ENCODE data around the gene NLGN2. TPM values are rescaled to one million over a fixed set of nuclear protein-coding genes. Genes with fewer than 3 reads are reported as not detected.

The NLGN2 gene
- total and polyA plus RNA-seq, 2 experiments from 2014 or later, result 4.3 to 7.2 TPM

- H2AFZ ChIP-seq, result no peak overlapping the region
Observed at GRCh38 chr17:7448461-7448860, 40.8 kb downstream of the NLGN2 start.

GRCh38 chr17:7459961-7460545 is 52.4 kb downstream of the NLGN2 start:
- no peaks in the 10 kb centered on the region for H3K9me3 ChIP-seq (ENCODE audit: low read depth)
- no peak overlapping the region for H3K4me2 ChIP-seq
- 90% methylated on average over 3 of the region's 3 CpGs for WGBS (ENCODE audit: low lambda C conversion rate, missing lambda C conversion rate)
- no peak for DNase-seq (ENCODE audit: low spot score)
- H3K79me2 ChIP-seq, result no peaks in the 10 kb centered on the region
- H3K4me1 ChIP-seq (ENCODE audit: insufficient read depth), result no peaks in the 10 kb centered on the region
- H2AFZ ChIP-seq, result no peak overlapping the region
- H3K27ac ChIP-seq, result no peak overlapping the region
- TF ChIP-seq EZH2phosphoT487 (IDR thresholded peaks at IDR 0.05; ENCODE audit: low read depth, severe bottlenecking, unreplicated experiment) (no peak), EZH2 (IDR thresholded peaks at IDR 0.05; ENCODE audit: borderline replicate concordance) (no peak)
- TF ChIP-seq, protein P1, sequence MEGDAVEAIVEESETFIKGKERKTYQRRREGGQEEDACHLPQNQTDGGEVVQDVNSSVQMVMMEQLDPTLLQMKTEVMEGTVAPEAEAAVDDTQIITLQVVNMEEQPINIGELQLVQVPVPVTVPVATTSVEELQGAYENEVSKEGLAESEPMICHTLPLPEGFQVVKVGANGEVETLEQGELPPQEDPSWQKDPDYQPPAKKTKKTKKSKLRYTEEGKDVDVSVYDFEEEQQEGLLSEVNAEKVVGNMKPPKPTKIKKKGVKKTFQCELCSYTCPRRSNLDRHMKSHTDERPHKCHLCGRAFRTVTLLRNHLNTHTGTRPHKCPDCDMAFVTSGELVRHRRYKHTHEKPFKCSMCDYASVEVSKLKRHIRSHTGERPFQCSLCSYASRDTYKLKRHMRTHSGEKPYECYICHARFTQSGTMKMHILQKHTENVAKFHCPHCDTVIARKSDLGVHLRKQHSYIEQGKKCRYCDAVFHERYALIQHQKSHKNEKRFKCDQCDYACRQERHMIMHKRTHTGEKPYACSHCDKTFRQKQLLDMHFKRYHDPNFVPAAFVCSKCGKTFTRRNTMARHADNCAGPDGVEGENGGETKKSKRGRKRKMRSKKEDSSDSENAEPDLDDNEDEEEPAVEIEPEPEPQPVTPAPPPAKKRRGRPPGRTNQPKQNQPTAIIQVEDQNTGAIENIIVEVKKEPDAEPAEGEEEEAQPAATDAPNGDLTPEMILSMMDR (IDR thresholded peaks at IDR 0.05; ENCODE audit: poor library complexity), result no peak
- H3K4me3 ChIP-seq, result no peak overlapping the region
- no peaks in the 10 kb centered on the region for H4K20me1 ChIP-seq (ENCODE audit: insufficient read depth, poor library complexity, severe bottlenecking)
- H3K9me2 ChIP-seq (replicated peaks; ENCODE audit: insufficient read depth), result no peaks in the 10 kb centered on the region
- H3K27me3 ChIP-seq, result no peaks in the 10 kb centered on the region
- no peaks in the 10 kb centered on the region for H3K36me3 ChIP-seq (replicated peaks; ENCODE audit: insufficient read depth, low read depth)

More at GRCh38 chr17:7448461-7448860, 40.8 kb downstream of the NLGN2 start:
- Histone ChIP-seq H3K27ac (no peak overlapping the region), H3K79me2 (no peaks in the 10 kb centered on the region), H3K4me1 (ENCODE audit: insufficient read depth) (peaks cover 3% of the 10 kb centered on the region), H3K4me2 (no peak overlapping the region), H3K9me2 (replicated peaks; ENCODE audit: insufficient read depth) (no peaks in the 10 kb centered on the region), H3K4me3 (no peak overlapping the region), H3K9me3 (ENCODE audit: low read depth) (no peaks in the 10 kb centered on the region), H4K20me1 (ENCODE audit: insufficient read depth, poor library complexity, severe bottlenecking) (no peaks in the 10 kb centered on the region), H3K36me3 (replicated peaks; ENCODE audit: insufficient read depth, low read depth) (no peaks in the 10 kb centered on the region), H3K27me3 (no peaks in the 10 kb centered on the region)
- WGBS (ENCODE audit: low lambda C conversion rate, missing lambda C conversion rate), result 94% methylated on average over 7 of the region's 7 CpGs
- no peak for DNase-seq (ENCODE audit: low spot score)
- TF ChIP-seq, protein P1 (IDR thresholded peaks at IDR 0.05; ENCODE audit: poor library complexity), result no peak
- no peak for TF ChIP-seq EZH2 (IDR thresholded peaks at IDR 0.05; ENCODE audit: borderline replicate concordance)
- no peak for TF ChIP-seq EZH2phosphoT487 (IDR thresholded peaks at IDR 0.05; ENCODE audit: low read depth, severe bottlenecking, unreplicated experiment)

- WGBS (ENCODE audit: low lambda C conversion rate, missing lambda C conversion rate), result 93% methylated on average over 7 of the region's 7 CpGs
- no peak overlapping the region for H3K4me2 ChIP-seq
- no peak overlapping the region for H3K27ac ChIP-seq
Observed at GRCh38 chr17:7460850-7461660, 53.4 kb downstream of the NLGN2 start.

More at GRCh38 chr17:7460850-7461660, 53.4 kb downstream of the NLGN2 start:
- no peaks in the 10 kb centered on the region for H3K27me3 ChIP-seq
- H3K9me3 ChIP-seq (ENCODE audit: low read depth), result no peaks in the 10 kb centered on the region
- no peaks in the 10 kb centered on the region for H3K36me3 ChIP-seq (replicated peaks; ENCODE audit: insufficient read depth, low read depth)
- DNase-seq (ENCODE audit: low spot score), result no peak
- H2AFZ ChIP-seq, result no peak overlapping the region
- H3K9me2 ChIP-seq (replicated peaks; ENCODE audit: insufficient read depth), result no peaks in the 10 kb centered on the region
- TF ChIP-seq EZH2phosphoT487 (IDR thresholded peaks at IDR 0.05; ENCODE audit: low read depth, severe bottlenecking, unreplicated experiment), result no peak
- TF ChIP-seq EZH2 (IDR thresholded peaks at IDR 0.05; ENCODE audit: borderline replicate concordance), result no peak
- TF ChIP-seq, protein P1 (IDR thresholded peaks at IDR 0.05; ENCODE audit: poor library complexity), result no peak
- H3K4me3 ChIP-seq, result no peak overlapping the region
- H3K79me2 ChIP-seq, result no peaks in the 10 kb centered on the region
- H3K4me1 ChIP-seq (ENCODE audit: insufficient read depth), result no peaks in the 10 kb centered on the region
- H4K20me1 ChIP-seq (ENCODE audit: insufficient read depth, poor library complexity, severe bottlenecking), result no peaks in the 10 kb centered on the region
